Calu3 (cell line): Measurements from ENCODE around the gene DPYD. TPM values are rescaled to one million over a fixed set of nuclear protein-coding genes. Genes with fewer than 3 reads are reported as not detected.

Experiments
- BruUV-seq: library from RNA; stranded (reverse); fragments of 400-500 nt; replicated peaks from 2 replicates; lab custom pipeline; 2021; lab: Mats Ljungman, UMichigan
- CTCF ChIA-PET: fragments of 300-600 bp; sonication (Branson Sonifier 250); formaldehyde crosslinking; loops from one replicate; lab custom pipeline; 2022; ENCODE audit warnings: antibody characterized with exemption; lab: Charles Lee
- DNase-seq: peaks from one replicate; pipeline ENCODE4 v3.0.0; 2022
- H3K27ac Mint-ChIP-seq: one replicate; pipeline ENCODE4 v1.8.0; 2022; ENCODE audit warnings: mixed read lengths; ENCODE audit not compliant: unreplicated experiment
- H3K27me3 Mint-ChIP-seq: one replicate; pipeline ENCODE4 v1.8.0; 2022; ENCODE audit warnings: mixed read lengths; ENCODE audit not compliant: unreplicated experiment
- H3K36me3 Mint-ChIP-seq: one replicate; pipeline ENCODE4 v1.8.0; 2022; ENCODE audit warnings: mild to moderate bottlenecking, moderate library complexity, mixed read lengths; ENCODE audit not compliant: insufficient read depth, unreplicated experiment
- H3K4me1 Mint-ChIP-seq: one replicate; pipeline ENCODE4 v1.8.0; 2022; ENCODE audit warnings: mild to moderate bottlenecking, low read depth, mixed read lengths; ENCODE audit not compliant: unreplicated experiment
- H3K4me3 Mint-ChIP-seq: one replicate; pipeline ENCODE4 v1.8.0; 2022; ENCODE audit warnings: mild to moderate bottlenecking, low read depth, moderate library complexity, mixed read lengths; ENCODE audit not compliant: unreplicated experiment
- H3K9me3 Mint-ChIP-seq: one replicate; pipeline ENCODE4 v1.8.0; 2022; ENCODE audit warnings: low read depth, mixed read lengths; ENCODE audit not compliant: unreplicated experiment
- CTCF ChIP-seq: fragments of 200-600 bp; IDR thresholded peaks from one replicate; pipeline ENCODE4 v1.8.0; 2022; ENCODE audit warnings: antibody characterized with exemption; ENCODE audit not compliant: unreplicated experiment
- intact Hi-C: fragments of 100-400 bp; cut with micrococcal nuclease; formaldehyde crosslinking; loops from one replicate; pipeline ENCODE4 v1.10.0; 2022; ENCODE audit not compliant: unreplicated experiment
- total RNA-seq: library from RNA; stranded (reverse); gene quantifications from 2 replicates; pipeline ENCODE4 v1.2.3, GENCODE V29; 2022

DPYD gene
- total RNA-seq, 1 experiment from 2014 or later, result 15.6 TPM

- no peaks in the 10 kb centered on the region for H3K4me1 Mint-ChIP-seq
- TF ChIP-seq CTCF, result no peak
- no TSS peak for BruUV-seq
- H3K27me3 Mint-ChIP-seq, result no peaks in the 10 kb centered on the region
- H3K9me3 Mint-ChIP-seq, result peaks cover 2% of the 10 kb centered on the region
- DNase-seq, result no peak
- no peak overlapping the region for H3K27ac Mint-ChIP-seq
- CTCF ChIA-PET, result no interaction called here
- H3K4me3 Mint-ChIP-seq, result no peak overlapping the region
- intact Hi-C loops, result no loop called here
- no peaks in the 10 kb centered on the region for H3K36me3 Mint-ChIP-seq
Measured at GRCh38 chr1:97066860-97067259, 854.0 kb downstream of the DPYD start.

- Mint-ChIP-seq H3K27ac (no peak overlapping the region), H3K4me3 (no peak overlapping the region), H3K27me3 (no peaks in the 10 kb centered on the region), H3K4me1 (no peaks in the 10 kb centered on the region), H3K36me3 (no peaks in the 10 kb centered on the region), H3K9me3 (peaks cover 2% of the 10 kb centered on the region)
- no peak for TF ChIP-seq CTCF
- CTCF ChIA-PET, result no interaction called here
- intact Hi-C loops, result no loop called here
- no peak for DNase-seq
- no TSS peak for BruUV-seq
Measured at GRCh38 chr1:97063532-97063931, 857.3 kb downstream of the DPYD start.

GRCh38 chr1:97061604-97062003, 859.2 kb downstream of the DPYD start:
- intact Hi-C loops, result no loop called here

GRCh38 chr1:97056386-97056785, 864.4 kb downstream of the DPYD start:
- no peak for DNase-seq
- H3K36me3 Mint-ChIP-seq, result no peaks in the 10 kb centered on the region
- intact Hi-C loops, result no loop called here
- BruUV-seq, result no TSS peak
- CTCF ChIA-PET, result no interaction called here
- H3K27ac Mint-ChIP-seq, result no peak overlapping the region
- no peaks in the 10 kb centered on the region for H3K4me1 Mint-ChIP-seq
- no peak for TF ChIP-seq CTCF
- H3K4me3 Mint-ChIP-seq, result no peak overlapping the region
- H3K9me3 Mint-ChIP-seq, result no peaks in the 10 kb centered on the region
- no peaks in the 10 kb centered on the region for H3K27me3 Mint-ChIP-seq

More at GRCh38 chr1:97061604-97062003, 859.2 kb downstream of the DPYD start:
- no peak overlapping the region for H3K4me3 Mint-ChIP-seq
- CTCF ChIA-PET, result no interaction called here
- TF ChIP-seq CTCF, result no peak
- no TSS peak for BruUV-seq
- H3K27ac Mint-ChIP-seq, result no peak overlapping the region
- H3K4me1 Mint-ChIP-seq, result no peaks in the 10 kb centered on the region
- no peak for DNase-seq
- H3K9me3 Mint-ChIP-seq, result peaks cover 2% of the 10 kb centered on the region
- no peaks in the 10 kb centered on the region for H3K27me3 Mint-ChIP-seq
- H3K36me3 Mint-ChIP-seq, result no peaks in the 10 kb centered on the region

GRCh38 chr1:97053268-97053667, 867.6 kb downstream of the DPYD start:
- no peak for TF ChIP-seq CTCF
- intact Hi-C loops, result no loop called here
- H3K27me3 Mint-ChIP-seq, result no peaks in the 10 kb centered on the region
- CTCF ChIA-PET, result no interaction called here
- no peak overlapping the region for H3K27ac Mint-ChIP-seq
- no TSS peak for BruUV-seq
- no peaks in the 10 kb centered on the region for H3K9me3 Mint-ChIP-seq
- H3K36me3 Mint-ChIP-seq, result no peaks in the 10 kb centered on the region
- no peak for DNase-seq
- no peak overlapping the region for H3K4me3 Mint-ChIP-seq
- no peaks in the 10 kb centered on the region for H3K4me1 Mint-ChIP-seq
